ENCODE data around the gene ARMC7. TPM values are rescaled to one million over a fixed set of nuclear protein-coding genes. Genes with fewer than 3 reads are reported as not detected.

ARMC7 gene
- total and polyA plus RNA-seq, 2 of the 13 experiments (the other 11 are each of a cell fraction or from before 2014, with no cell fraction given), result 3.9 to 4.2 TPM

GRCh38 chr17:75110234-75110937 is 617 bp downstream of the ARMC7 start (continued):
- no peak for TF ChIP-seq ZNF431 (CRISPR knock-in tag; IDR thresholded peaks at IDR 0.05; ENCODE audit: borderline replicate concordance, low read depth)
- no peak for TF ChIP-seq ZSCAN5A (CRISPR knock-in tag; IDR thresholded peaks at IDR 0.05; ENCODE audit: borderline replicate concordance)
- TF ChIP-seq ZNF460 (CRISPR knock-in tag; IDR thresholded peaks at IDR 0.05; ENCODE audit: borderline replicate concordance), result peak; percentile 87
- TF ChIP-seq KLF11 (CRISPR knock-in tag; IDR thresholded peaks at IDR 0.05), result no peak
- no peak for TF ChIP-seq NFYB (CRISPR knock-in tag; IDR thresholded peaks at IDR 0.05)
- TF ChIP-seq ZNF709 (CRISPR knock-in tag; IDR thresholded peaks at IDR 0.05), result no peak
- TF ChIP-seq ZNF30 (CRISPR knock-in tag; IDR thresholded peaks at IDR 0.05), result no peak
- TF ChIP-seq PAWR (CRISPR knock-in tag; IDR thresholded peaks at IDR 0.05; ENCODE audit: borderline replicate concordance), result no peak
- no peak for TF ChIP-seq ZSCAN30 (CRISPR knock-in tag; IDR thresholded peaks at IDR 0.05)
- no peak for TF ChIP-seq ZNF180 (CRISPR knock-in tag; IDR thresholded peaks at IDR 0.05; ENCODE audit: borderline replicate concordance, low read depth)
- no peak for TF ChIP-seq ZBTB44 (CRISPR knock-in tag; IDR thresholded peaks at IDR 0.05)
- no peak for TF ChIP-seq PHF5A (CRISPR knock-in tag; IDR thresholded peaks at IDR 0.05; ENCODE audit: low read depth, unreplicated experiment)
- no peak for TF ChIP-seq KAT2B (IDR thresholded peaks at IDR 0.05; ENCODE audit: borderline replicate concordance, low read depth, low read length)
- TF ChIP-seq ZFP41 (CRISPR knock-in tag; IDR thresholded peaks at IDR 0.05; ENCODE audit: borderline replicate concordance), result no peak
- no peak for TF ChIP-seq TFDP1 (CRISPR knock-in tag; IDR thresholded peaks at IDR 0.05; ENCODE audit: borderline replicate concordance)
- no peak for TF ChIP-seq ARID3A (IDR thresholded peaks at IDR 0.05; ENCODE audit: low read depth, low read length)
- no peak for TF ChIP-seq ZNF776 (CRISPR knock-in tag; IDR thresholded peaks at IDR 0.05)
- no peak for TF ChIP-seq ZNF136 (CRISPR knock-in tag; IDR thresholded peaks at IDR 0.05; ENCODE audit: low read depth)
- TF ChIP-seq ZMAT5 (CRISPR knock-in tag; IDR thresholded peaks at IDR 0.05; ENCODE audit: borderline replicate concordance, low read depth), result no peak
- no peak for TF ChIP-seq ZNF770 (CRISPR knock-in tag; IDR thresholded peaks at IDR 0.05)
- TF ChIP-seq MIER3 (CRISPR knock-in tag; IDR thresholded peaks at IDR 0.05; ENCODE audit: borderline replicate concordance), result no peak
- TF ChIP-seq SIN3A (IDR thresholded peaks at IDR 0.05; ENCODE audit: borderline replicate concordance, low read depth, low read length), result no peak
